LoVo (cell line): ENCODE results near the gene DCDC2.
"Not testable (repeated sequence)": the region's sequence is repeated elsewhere in the genome, so short reads cannot be mapped to it uniquely, and the experiment has no call there.

Experiments
- DNase-seq: peaks from one replicate; pipeline ENCODE4 v3.0.0-alpha.2; 2016; ENCODE audit warnings: low spot score

DCDC2 gene

GRCh38 chr6:24324617-24325016, 33.2 kb downstream of the DCDC2 start:
- DNase-seq: no peak

GRCh38 chr6:24323632-24324337, 34.1 kb downstream of the DCDC2 start:
- DNase-seq: no peak

GRCh38 chr6:24322924-24323323, 34.9 kb downstream of the DCDC2 start:
- DNase-seq: no peak

GRCh38 chr6:24322446-24322845, 35.4 kb downstream of the DCDC2 start:
- not testable (repeated sequence) for DNase-seq

GRCh38 chr6:24321538-24322162, 36.2 kb downstream of the DCDC2 start:
- DNase-seq: no peak

- DNase-seq: no peak
These were observed 44.4 kb downstream of the DCDC2 start for GRCh38 chr6:24313251-24314141.

- DNase-seq: not testable (repeated sequence)
These were observed 46.1 kb downstream of the DCDC2 start for GRCh38 chr6:24311775-24312174.

GRCh38 chr6:24307881-24308280, 50.0 kb downstream of the DCDC2 start:
- no peak for DNase-seq

GRCh38 chr6:24306936-24307335, 50.9 kb downstream of the DCDC2 start:
- no peak for DNase-seq

- DNase-seq: no peak
These were observed 51.8 kb downstream of the DCDC2 start for GRCh38 chr6:24306038-24306437.

GRCh38 chr6:24296944-24297343, 60.9 kb downstream of the DCDC2 start:
- DNase-seq: no peak

- DNase-seq: not testable (repeated sequence)
These were observed 64.0 kb downstream of the DCDC2 start for GRCh38 chr6:24293852-24294251.

- DNase-seq: no peak
These were observed 70.6 kb downstream of the DCDC2 start for GRCh38 chr6:24287239-24287638.

GRCh38 chr6:24284006-24284405, 73.9 kb downstream of the DCDC2 start:
- no peak for DNase-seq

- DNase-seq: peak; percentile 68
These were observed 74.5 kb downstream of the DCDC2 start for GRCh38 chr6:24283043-24283985.

GRCh38 chr6:24274441-24275083, 83.3 kb downstream of the DCDC2 start:
- DNase-seq: peak; percentile 19

- DNase-seq: no peak
These were observed 84.6 kb downstream of the DCDC2 start for GRCh38 chr6:24273096-24273870.

GRCh38 chr6:24272553-24272952, 85.3 kb downstream of the DCDC2 start:
- no peak for DNase-seq

- no peak for DNase-seq
These were observed 85.7 kb downstream of the DCDC2 start for GRCh38 chr6:24272148-24272547.

GRCh38 chr6:24270011-24270410, 87.8 kb downstream of the DCDC2 start:
- DNase-seq: no peak
